Esophagus squamous epithelium (tissue), 5 donors: ENCODE data around the gene ERCC8. TPM values are rescaled to one million over a fixed set of nuclear protein-coding genes. Genes with fewer than 3 reads are reported as not detected.

ENCODE experiments used
- DNase-seq: peaks from one replicate; lab custom pipeline; 2025; lab: John Stamatoyannopoulos, UW
- H3K27ac ChIP-seq, 4 donors: fragments of 200-600 bp; sonication (generic); one replicate each; pipeline ENCODE4 v1.5.1; 2016 to 2019; ENCODE audit warnings: mild to moderate bottlenecking in 1 of 4
- H3K27me3 ChIP-seq, 4 donors: fragments of 200-600 bp; sonication (generic); 1 replicate in 3 of 4; 2 replicates in 1 of 4; pipeline versions ENCODE4 v1.5.1 to v1.6.0; 2017 to 2021; ENCODE audit warnings: antibody characterized with exemption in 1 of 4
- H3K36me3 ChIP-seq, 3 donors: fragments of 200-600 bp; sonication (generic); one replicate each; pipeline ENCODE4 v1.5.1; 2016 to 2019
- H3K4me1 ChIP-seq, 3 donors: fragments of 200-600 bp; sonication (generic); one replicate each; pipeline ENCODE4 v1.5.1; 2017 to 2019
- H3K4me3 ChIP-seq, 4 donors: fragments of 200-600 bp; sonication (generic); 1 replicate in 3 of 4; 2 replicates in 1 of 4; pipeline ENCODE4 v1.5.1; 2016 to 2019; ENCODE audit warnings: mild to moderate bottlenecking in 2 of 4, moderate library complexity in 1 of 4
- H3K9me3 ChIP-seq, 3 donors: fragments of 200-600 bp; sonication (generic); one replicate each; pipeline ENCODE4 v1.5.1; 2016 to 2019
- CTCF ChIP-seq, 6 experiments: fragments of 450-650 bp in 4 of 6; fragments of 200-600 bp in 2 of 6; sonication (generic) in 2 of 6; IDR thresholded peaks; one replicate each; pipeline ENCODE4 v1.5.1; 2016 to 2019; ENCODE audit warnings: antibody characterized with exemption in 6 of 6, mild to moderate bottlenecking in 4 of 6, moderate library complexity in 4 of 6
- POLR2A ChIP-seq, 4 donors: fragments of 450-650 bp; IDR thresholded peaks; one replicate each; pipeline ENCODE4 v1.6.1; 2017; ENCODE audit warnings: antibody characterized with exemption in 4 of 4, mild to moderate bottlenecking in 4 of 4, moderate library complexity in 3 of 4
- WGBS, 2 donors: methylation state at CpG; one replicate each; pipeline ENCODE4 v1.1.5; 2018; 5-methylcytosine and 5-hydroxymethylcytosine counted together
- intact Hi-C: fragments of 100-400 bp; cut with DNase I; formaldehyde crosslinking; loops from one replicate; pipeline ENCODE4 v1.15.0; 2022
- total RNA-seq, 4 donors: library from RNA; depleted of rRNA; stranded (reverse); fragments of >200 nt; gene quantifications; one replicate each; pipeline ENCODE4 v1.1.0, GENCODE V29; 2016
- donor health status: DM: yes; HTN: yes; CAD: no.

Gene ERCC8
- total RNA-seq, 4 donors from 2014 or later = 4.9 to 17.1 (median 12.0) TPM

DNA sequence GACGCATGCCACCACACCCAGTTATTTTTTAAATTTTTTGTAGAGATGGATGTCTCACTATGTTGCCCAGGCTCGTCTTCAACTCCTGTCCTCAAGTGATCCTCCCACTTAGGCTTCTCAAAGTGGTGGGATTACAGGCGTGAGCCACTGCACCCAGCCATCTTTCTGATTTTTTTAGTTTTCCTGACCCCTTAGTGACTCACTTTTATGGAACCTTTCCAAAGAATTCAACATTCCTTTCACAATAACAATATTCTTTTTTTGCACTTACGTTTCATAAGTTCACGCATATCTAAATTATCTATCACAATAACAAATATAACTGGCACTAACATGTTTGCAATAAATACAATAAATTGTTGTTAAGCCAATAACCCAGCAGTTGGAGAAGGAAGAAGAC is 109.3 kb downstream of the ERCC8 start:
- peaks cover 0 to 3% (median 0%) of the 10 kb centered on the region in 4 donors for H3K27me3 ChIP-seq
- H3K36me3 ChIP-seq = no peaks in the 10 kb centered on the region
- TF ChIP-seq CTCF (IDR thresholded peaks at IDR 0.05) (no peak), POLR2A (IDR thresholded peaks at IDR 0.05) (no peak)
- no peak for DNase-seq
- H3K27ac ChIP-seq = no peak overlapping the region
- WGBS, 2 donors = 35 to 40% methylated on average over 5 of the region's 5 CpGs
- H3K4me3 ChIP-seq = no peak overlapping the region
- no peaks in the 10 kb centered on the region for H3K9me3 ChIP-seq
- intact Hi-C loops = no loop called here
- no peaks in the 10 kb centered on the region for H3K4me1 ChIP-seq

DNA sequence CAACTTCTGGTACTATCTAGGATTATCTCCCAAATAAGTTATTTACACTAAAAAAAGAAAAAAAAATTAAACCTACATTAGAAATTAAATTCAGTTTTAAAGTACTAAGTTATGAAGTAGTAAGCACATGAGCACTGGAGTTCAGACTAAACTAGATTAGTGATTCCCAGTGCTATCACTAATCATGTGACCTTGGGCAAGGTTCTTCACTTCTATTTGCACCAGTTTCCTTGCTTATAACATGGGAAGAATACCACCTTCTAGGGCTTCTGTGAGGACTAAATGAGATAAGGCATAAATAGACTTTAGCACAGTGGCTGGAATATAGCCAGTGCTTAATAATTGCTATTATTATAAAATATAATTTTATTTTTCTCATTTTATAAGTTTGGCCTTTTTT is 111.3 kb downstream of the ERCC8 start:
- no peaks in the 10 kb centered on the region for H3K27me3 ChIP-seq
- no peaks in the 10 kb centered on the region for H3K36me3 ChIP-seq
- no peak overlapping the region for H3K4me3 ChIP-seq
- no peaks in the 10 kb centered on the region for H3K9me3 ChIP-seq
- intact Hi-C loops = no loop called here
- no peak overlapping the region for H3K27ac ChIP-seq
- no peak for DNase-seq
- no peaks in the 10 kb centered on the region for H3K4me1 ChIP-seq
- TF ChIP-seq POLR2A (IDR thresholded peaks at IDR 0.05) (no peak), CTCF (IDR thresholded peaks at IDR 0.05) (no peak)

GRCh38 chr5:60830581-60831127 is 114.2 kb downstream of the ERCC8 start:
- no peak overlapping the region for H3K27ac ChIP-seq
- no peaks in the 10 kb centered on the region for H3K27me3 ChIP-seq
- H3K9me3 ChIP-seq = no peaks in the 10 kb centered on the region
- intact Hi-C loops = no loop called here
- TF ChIP-seq POLR2A (IDR thresholded peaks at IDR 0.05) = no peak
- TF ChIP-seq CTCF (IDR thresholded peaks at IDR 0.05) = no peak
- no peak overlapping the region for H3K4me3 ChIP-seq
- H3K36me3 ChIP-seq = no peaks in the 10 kb centered on the region
- no peaks in the 10 kb centered on the region for H3K4me1 ChIP-seq
- no peak for DNase-seq

- Histone ChIP-seq H3K27me3 (no peaks in the 10 kb centered on the region), H3K36me3 (no peaks in the 10 kb centered on the region), H3K9me3 (no peaks in the 10 kb centered on the region), H3K4me3 (no peak overlapping the region), H3K4me1 (no peaks in the 10 kb centered on the region), H3K27ac (no peak overlapping the region)
- TF ChIP-seq POLR2A (IDR thresholded peaks at IDR 0.05) (no peak), CTCF (IDR thresholded peaks at IDR 0.05) (no peak)
- 74 to 75% methylated on average over 2 of the region's 2 CpGs for WGBS, 2 donors
- intact Hi-C loops = no loop called here
- DNase-seq = no peak
Measured at GRCh38 chr5:60829490-60830266, 115.2 kb downstream of the ERCC8 start.

DNA sequence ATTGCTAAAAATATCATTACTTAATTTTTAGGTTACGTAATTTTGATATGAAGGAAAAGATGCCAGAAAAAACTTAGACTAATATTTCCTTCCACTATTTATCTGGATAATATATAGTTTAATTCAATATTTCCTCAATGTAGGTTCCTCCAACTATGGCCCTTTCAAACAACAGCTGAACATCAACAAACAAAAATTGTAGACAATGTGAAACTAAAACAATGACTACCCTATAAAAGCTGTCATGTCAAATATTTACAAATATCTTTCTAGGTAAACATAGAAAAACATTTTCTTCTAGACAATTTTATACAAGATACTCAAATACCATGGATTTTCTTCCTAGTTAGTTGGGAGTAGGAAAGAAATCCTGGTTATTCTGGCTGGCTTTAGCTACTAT is 117.7 kb downstream of the ERCC8 start:
- no peaks in the 10 kb centered on the region for H3K9me3 ChIP-seq
- H3K27ac ChIP-seq = no peak overlapping the region
- no peaks in the 10 kb centered on the region for H3K27me3 ChIP-seq
- intact Hi-C loops = no loop called here
- DNase-seq = no peak
- H3K4me3 ChIP-seq = no peak overlapping the region
- no peaks in the 10 kb centered on the region for H3K4me1 ChIP-seq
- H3K36me3 ChIP-seq = no peaks in the 10 kb centered on the region
- WGBS, 2 donors = 84% methylated on average over 1 of the region's 1 CpG
- no peak for TF ChIP-seq CTCF (IDR thresholded peaks at IDR 0.05)
- TF ChIP-seq POLR2A (IDR thresholded peaks at IDR 0.05) = no peak
